CMK (cell line): ENCODE data around the gene PNKP.

Source experiments
- DNase-seq: peaks from one replicate; pipeline ENCODE4 v3.0.0-alpha.2; 2010; ENCODE audit warnings: low read depth

The PNKP gene

DNA sequence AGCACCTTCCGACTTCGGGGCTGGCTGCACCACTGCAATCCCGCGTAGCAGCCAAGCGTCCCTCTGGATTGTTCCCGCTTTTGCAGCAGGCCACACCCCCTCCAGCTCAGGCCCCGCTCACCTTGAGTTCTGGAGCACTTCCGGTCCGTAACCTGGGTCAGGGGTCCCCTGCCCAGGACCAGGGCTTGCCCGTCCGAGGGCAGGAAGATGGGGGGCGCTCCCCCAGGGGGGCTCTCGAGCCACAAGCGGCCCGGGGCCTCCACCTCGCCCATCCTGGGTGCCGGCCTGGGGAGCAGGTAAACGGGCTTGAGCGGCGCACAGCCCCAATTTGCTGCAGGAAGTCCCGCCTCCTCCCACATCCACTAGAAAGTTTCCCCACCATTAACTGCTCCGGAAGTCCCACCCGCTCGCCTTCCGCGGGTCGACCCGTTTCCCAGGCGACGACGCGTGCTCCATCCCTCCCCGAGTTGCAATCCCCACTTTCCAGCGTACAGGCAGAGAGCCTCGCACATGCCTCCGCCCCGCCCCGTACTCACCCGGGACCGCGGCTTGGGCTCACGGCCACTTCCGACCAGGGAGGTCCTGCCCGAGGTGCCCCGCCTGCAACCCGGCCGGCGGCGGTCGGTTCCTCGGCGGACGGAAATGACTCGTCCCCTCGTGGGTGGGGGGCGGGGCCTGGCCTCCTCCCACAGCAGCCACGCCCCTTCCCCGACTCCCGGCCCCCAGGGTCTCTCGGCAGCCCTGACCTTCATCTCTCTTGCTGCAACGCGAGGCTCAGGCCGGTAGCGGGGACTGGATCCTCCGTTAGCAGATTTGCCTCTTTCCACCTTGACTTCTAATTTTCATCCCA is at the start of gene PNKP:
Gene PNKP (minus strand): TSS at position 644 of the 850 bp plus-strand sequence. CDS start 372 bp downstream, at position 272.
- peak; percentile 72 for DNase-seq

DNA sequence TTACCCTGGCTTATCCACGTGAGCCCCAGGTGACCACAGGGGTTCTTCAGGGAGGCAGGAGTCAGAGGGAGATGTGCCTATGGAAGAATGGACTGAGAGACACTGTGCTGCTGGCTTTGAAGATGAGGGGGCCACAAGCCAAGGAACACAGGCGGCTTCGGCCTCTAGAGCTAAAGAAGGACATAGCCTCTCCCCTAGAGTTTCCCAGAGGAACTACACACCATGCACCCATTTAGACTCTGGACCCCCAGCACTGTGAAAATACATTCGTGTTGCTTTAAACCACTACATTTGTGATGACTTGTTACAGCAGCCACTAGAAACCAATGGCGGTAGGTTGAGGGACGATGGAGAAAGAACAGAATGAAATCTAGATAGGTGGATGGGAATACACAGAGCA is 47.9 kb upstream of the PNKP start:
- DNase-seq = no peak

GRCh38 chr19:49913720-49914119 is 46.3 kb upstream of the PNKP start:
- DNase-seq = no peak

DNA sequence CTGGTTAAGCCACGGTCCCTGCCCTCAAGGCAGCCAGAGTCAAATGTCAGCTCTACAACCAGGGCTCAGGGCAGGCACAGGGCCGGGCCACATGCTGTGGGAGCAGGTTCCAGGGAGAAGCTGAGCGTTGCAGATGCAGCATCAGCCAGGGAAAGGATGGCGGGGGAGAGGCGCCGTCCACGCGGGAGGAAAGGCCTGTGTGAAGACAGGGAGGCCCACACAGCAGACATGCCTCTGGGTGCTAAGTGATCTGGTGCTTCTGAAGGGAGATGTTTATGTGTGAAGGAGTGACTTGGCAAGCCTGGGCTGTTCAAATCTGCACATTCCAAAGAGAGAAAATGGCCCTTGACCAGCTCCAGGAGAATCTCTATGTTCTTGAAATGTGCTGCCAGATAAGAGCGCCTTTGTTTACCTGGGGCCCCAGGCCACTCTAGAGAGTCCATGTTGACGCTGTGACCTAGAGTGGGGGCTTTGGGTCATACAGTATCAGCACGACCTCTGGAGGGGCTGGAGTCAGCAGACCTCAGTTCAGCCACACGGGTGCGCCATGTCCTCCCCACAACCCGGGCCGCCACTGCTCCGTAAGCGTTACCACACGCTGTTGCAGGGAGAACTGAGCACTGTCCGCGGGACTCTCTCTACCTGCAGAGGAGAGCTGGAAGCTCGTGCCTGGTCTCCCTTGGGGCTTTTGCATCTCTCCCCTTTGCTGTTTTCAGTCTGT is 45.7 kb upstream of the PNKP start:
- no peak for DNase-seq

GRCh38 chr19:49911381-49912145 is 44.2 kb upstream of the PNKP start:
- DNase-seq = peak; percentile 62

- DNase-seq = no peak
These were observed 42.8 kb upstream of the PNKP start for GRCh38 chr19:49910179-49910578.

- DNase-seq = no peak
These were observed 41.4 kb upstream of the PNKP start for GRCh38 chr19:49908480-49909420.

- no peak for DNase-seq
These were observed 40.5 kb upstream of the PNKP start for GRCh38 chr19:49907745-49908446.

DNA sequence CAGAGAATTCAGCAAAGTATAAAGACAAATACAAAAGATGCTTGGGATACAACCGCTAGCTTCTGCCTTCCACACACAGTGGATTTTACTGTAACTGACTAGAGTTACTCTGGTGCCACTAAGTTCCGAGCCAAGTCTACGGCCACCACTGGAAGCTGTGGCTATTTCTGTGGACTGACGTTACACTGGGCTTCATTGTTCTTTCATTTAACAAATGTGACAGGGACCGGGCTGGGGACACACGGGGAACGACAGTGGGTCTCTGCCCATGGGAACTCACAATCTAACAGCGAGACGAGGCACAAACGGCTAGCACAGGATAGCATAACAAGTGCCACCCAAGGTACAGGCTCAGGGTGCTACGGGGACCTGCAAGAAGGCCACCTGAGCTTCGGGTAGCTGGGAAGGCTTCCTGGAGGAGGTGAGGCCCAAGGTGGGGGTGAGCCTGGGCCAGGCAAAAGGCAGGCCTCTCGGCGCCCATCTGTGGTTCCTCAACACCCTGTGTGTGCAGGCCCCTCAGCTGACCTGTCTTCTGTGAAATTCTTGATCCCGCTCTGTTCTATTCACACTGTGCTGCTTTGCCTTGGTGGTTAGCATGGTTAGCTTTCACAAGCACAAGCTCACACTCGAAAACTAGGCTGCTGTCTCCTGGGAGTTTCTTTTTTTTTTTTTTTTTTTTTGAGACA is 39.6 kb upstream of the PNKP start:
- no peak for DNase-seq

DNA sequence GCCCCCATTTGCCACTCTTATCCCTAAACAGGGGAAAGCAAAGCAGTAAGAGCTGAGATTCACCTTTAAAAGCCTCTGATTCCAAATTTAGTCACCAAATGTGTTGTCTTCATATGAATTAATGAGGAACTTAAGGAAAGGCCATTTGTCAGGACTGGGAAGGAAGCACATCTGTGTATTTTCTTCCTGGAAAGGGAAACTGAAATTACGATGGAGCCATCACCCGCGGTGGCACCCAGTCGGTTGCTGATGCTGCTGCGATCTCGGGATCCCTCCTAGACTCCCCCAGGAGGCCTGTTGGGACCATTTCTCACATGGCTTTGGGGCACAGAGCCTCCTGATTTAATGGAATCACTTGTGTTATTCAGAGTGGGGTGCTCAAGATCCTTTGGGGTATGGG is 36.8 kb upstream of the PNKP start:
- DNase-seq = no peak

- DNase-seq = peak; percentile 54
These were observed 29.7 kb upstream of the PNKP start, which contains the start of gene IL4I1 for GRCh38 chr19:49896863-49897621. TSS of gene IL4I1 (minus strand) at chr19:49896887. CDS start at chr19:49896160, 727 bp downstream.

DNA sequence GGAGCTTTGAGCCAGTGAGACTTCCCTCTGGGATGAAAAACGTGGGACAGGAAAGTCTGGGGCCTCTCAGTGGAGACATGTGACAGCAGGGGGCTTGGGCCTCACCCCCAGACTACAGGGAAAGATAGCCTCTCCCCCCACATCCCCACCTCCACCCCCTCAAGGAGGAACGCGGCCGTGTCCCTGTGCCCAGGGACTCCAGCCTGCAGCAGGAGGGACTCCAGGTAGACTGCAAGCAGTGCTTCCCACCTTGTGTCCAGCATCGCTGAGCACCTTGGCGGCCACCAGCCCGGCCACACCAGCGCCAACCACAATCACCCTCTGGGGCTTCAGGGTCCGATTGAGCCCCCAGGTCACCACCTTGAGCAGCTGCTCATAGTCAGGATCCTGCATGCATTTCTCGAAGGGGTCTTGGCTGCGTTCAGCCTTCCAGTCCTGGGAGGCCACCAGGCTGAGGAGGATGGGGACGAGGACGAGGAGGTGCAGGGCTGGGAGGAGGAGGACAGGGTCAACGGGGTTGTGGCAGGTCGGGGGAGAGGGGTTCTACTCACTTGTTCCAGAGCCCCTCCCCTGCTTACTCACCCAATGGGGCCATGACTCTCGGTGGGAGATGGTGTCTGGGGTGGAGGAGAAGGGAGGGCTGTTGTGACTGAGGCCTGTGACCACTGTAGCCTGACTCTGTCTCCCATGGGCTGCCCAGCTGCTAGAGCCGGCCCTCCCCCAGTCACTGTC is 28.4 kb upstream of the PNKP start:
- DNase-seq = no peak

- DNase-seq = no peak
These were observed 27.6 kb upstream of the PNKP start for GRCh38 chr19:49894879-49895565.

DNA sequence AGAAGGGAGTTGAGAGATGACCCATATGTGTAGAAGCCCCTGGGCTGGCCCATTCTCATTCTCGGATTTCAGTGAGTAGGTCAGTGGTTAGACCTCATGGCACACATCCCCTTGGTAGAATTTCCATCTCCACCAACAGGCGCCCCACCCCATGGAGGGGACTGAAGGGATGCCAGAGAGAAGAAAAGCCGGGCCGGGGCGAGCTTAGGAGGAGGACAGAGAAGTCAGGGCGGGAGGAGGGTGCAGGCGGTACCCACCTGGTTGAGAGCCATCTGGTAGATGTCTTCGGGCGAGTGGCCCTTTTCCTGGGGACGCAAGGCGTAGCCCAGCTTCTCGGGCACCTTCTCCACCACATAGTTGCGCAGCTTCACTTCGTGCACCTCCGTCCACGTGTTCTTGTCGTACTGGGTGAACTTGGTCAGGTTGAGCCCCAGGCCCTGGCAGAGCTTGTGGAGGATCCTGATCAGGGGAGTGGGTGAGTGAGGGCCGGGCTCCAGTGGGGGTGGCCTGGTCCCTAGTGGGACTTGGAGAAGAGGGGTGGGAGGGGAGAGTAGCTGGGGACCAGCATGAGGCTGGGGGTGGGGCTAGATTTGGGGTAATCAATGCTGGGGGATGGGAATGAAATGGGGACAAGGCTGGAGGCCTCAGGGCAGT is 26.8 kb upstream of the PNKP start:
- DNase-seq = no peak

DNA sequence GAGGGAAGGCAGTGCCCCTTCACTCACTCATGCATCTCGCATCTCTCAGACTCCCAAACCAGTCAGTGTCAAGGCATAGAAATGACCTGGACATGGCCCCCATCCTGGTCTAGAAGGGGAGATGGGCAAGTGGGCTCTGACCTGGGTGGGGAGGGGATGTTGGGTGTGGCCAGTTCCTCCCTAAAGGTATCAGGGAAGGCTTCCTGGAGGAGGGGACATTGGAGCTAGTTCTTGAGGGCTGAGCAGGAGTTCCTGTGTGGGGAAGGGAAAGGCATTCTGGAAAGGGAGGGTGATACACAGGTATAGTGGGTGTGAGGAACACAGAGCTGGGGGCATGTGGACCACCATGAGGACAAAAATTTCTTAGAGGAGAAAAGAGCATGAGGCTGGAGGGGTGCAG is 25.3 kb upstream of the PNKP start:
- no peak for DNase-seq

- DNase-seq = no peak
These were observed 24.0 kb upstream of the PNKP start for GRCh38 chr19:49891393-49891792.
